GM18505 (cell line): ENCODE measurements around the gene C2orf69.

Source experiments
- ATAC-seq: cut with Tn5 transposase; IDR thresholded peaks from one replicate; pipeline ENCODE4 v1.9.1; 2021; ENCODE audit not compliant: unreplicated experiment
- POLR2A ChIP-seq: IDR thresholded peaks from 4 replicates; pipeline ENCODE4 v1.6.1; 2011; ENCODE audit warnings: borderline replicate concordance; ENCODE audit not compliant: insufficient read depth, insufficient read length; ENCODE audit errors: extremely low read depth

Gene C2orf69

GRCh38 chr2:199911052-199911876 lies at the start of gene C2orf69:
TSS of gene C2orf69 (plus strand) at chr2:199911293. CDS start at chr2:199911439, 146 bp downstream.
- peak; percentile 91 for TF ChIP-seq POLR2A
- peak; percentile 87 for ATAC-seq

- no peak for ATAC-seq
- TF ChIP-seq POLR2A, result no peak
Measured at GRCh38 chr2:199862788-199863187, 48.3 kb upstream of the C2orf69 start.

- ATAC-seq, result no peak
- TF ChIP-seq POLR2A, result no peak
Measured at GRCh38 chr2:199865905-199866304, 45.2 kb upstream of the C2orf69 start.

- TF ChIP-seq POLR2A, result no peak
- no peak for ATAC-seq
Measured at GRCh38 chr2:199868431-199869226, 42.5 kb upstream of the C2orf69 start.

GRCh38 chr2:199869227-199869541 lies 41.9 kb upstream of the C2orf69 start:
- no peak for ATAC-seq
- no peak for TF ChIP-seq POLR2A

- no peak for ATAC-seq
- no peak for TF ChIP-seq POLR2A
Measured at GRCh38 chr2:199869653-199870052, 41.4 kb upstream of the C2orf69 start.

- ATAC-seq, result no peak
Measured at GRCh38 chr2:199870581-199870980, 40.5 kb upstream of the C2orf69 start.

GRCh38 chr2:199874209-199874608 lies 36.9 kb upstream of the C2orf69 start:
- TF ChIP-seq POLR2A, result no peak
- no peak for ATAC-seq

More at GRCh38 chr2:199870581-199870980, 40.5 kb upstream of the C2orf69 start:
- TF ChIP-seq POLR2A, result no peak

- no peak for ATAC-seq
- no peak for TF ChIP-seq POLR2A
Measured at GRCh38 chr2:199875400-199875799, 35.7 kb upstream of the C2orf69 start.

- no peak for ATAC-seq
- no peak for TF ChIP-seq POLR2A
Measured at GRCh38 chr2:199882667-199883066, 28.4 kb upstream of the C2orf69 start.

GRCh38 chr2:199883474-199884212 lies 27.4 kb upstream of the C2orf69 start:
- TF ChIP-seq POLR2A, result no peak
- no peak for ATAC-seq

- TF ChIP-seq POLR2A, result no peak
- ATAC-seq, result no peak
Measured at GRCh38 chr2:199895406-199895805, 15.7 kb upstream of the C2orf69 start.

GRCh38 chr2:199896617-199897016 lies 14.5 kb upstream of the C2orf69 start:
- TF ChIP-seq POLR2A, result no peak
- no peak for ATAC-seq
